K562 (cell line): Measurements from ENCODE around the gene IMPA2. TPM values are rescaled to one million over a fixed set of nuclear protein-coding genes. Genes with fewer than 3 reads are reported as not detected.

Experiments
- ATF3 ChIP-seq, 2 experiments: fragments of 450-650 bp in 1 of 2; sonication (generic) in 1 of 2; formaldehyde crosslinking in 1 of 2; IDR thresholded peaks in 1 of 2; conservative IDR thresholded peaks in 1 of 2; 2 replicates each; pipeline versions ENCODE4 v1.6.1 to v1.8.1; 2016 to 2023; ENCODE audit warnings: mild to moderate bottlenecking in 2 of 2, moderate library complexity in 2 of 2, inconsistent platforms in 1 of 2, missing genetic modification reagents in 1 of 2
- CTBP1 ChIP-seq: fragments of 450-650 bp; IDR thresholded peaks from 2 replicates; pipeline ENCODE4 v1.6.1; 2016; ENCODE audit warnings: borderline replicate concordance
- CXXC5 ChIP-seq: fragments of 250-450 bp; sonication (Bioruptor Pico); IDR thresholded peaks from 2 replicates; pipeline ENCODE4 v1.8.0; 2022; ENCODE audit warnings: inconsistent platforms, mild to moderate bottlenecking, moderate library complexity
- ESRRA ChIP-seq: fragments of 450-650 bp; IDR thresholded peaks from 2 replicates; pipeline ENCODE4 v1.6.1; 2014; ENCODE audit warnings: low read depth, mild to moderate bottlenecking, moderate library complexity, borderline replicate concordance
- HNRNPL ChIP-seq: fragments of 200-400 bp; formaldehyde crosslinking; IDR thresholded peaks from 2 replicates; pipeline ENCODE4 v1.6.1; 2017; ENCODE audit warnings: low read depth, mild to moderate bottlenecking, low read length
- KDM2B ChIP-seq: fragments of 250-450 bp; sonication (Bioruptor Pico); IDR thresholded peaks from 2 replicates; pipeline ENCODE4 v1.8.0; 2021; ENCODE audit warnings: mild to moderate bottlenecking, moderate library complexity
- KDM5B ChIP-seq: fragments of 200-600 bp; sonication (generic); IDR thresholded peaks from 2 replicates; pipeline ENCODE4 v1.6.1; 2012; ENCODE audit warnings: low read depth, mild to moderate bottlenecking, moderate library complexity, low read length, control low read depth, inconsistent platforms; ENCODE audit not compliant: insufficient replicate concordance
- KLF1 ChIP-seq: fragments of 450-650 bp; IDR thresholded peaks from 2 replicates; pipeline ENCODE4 v1.6.1; 2016; ENCODE audit warnings: missing genetic modification characterization, missing compliant biosample characterization
- KLF13 ChIP-seq: fragments of 450-650 bp; IDR thresholded peaks from 2 replicates; pipeline ENCODE4 v1.6.1; 2016; ENCODE audit warnings: missing genetic modification characterization, low read depth, mild to moderate bottlenecking, missing compliant biosample characterization, moderate library complexity, borderline replicate concordance
- L3MBTL2 ChIP-seq: fragments of 450-650 bp; IDR thresholded peaks from 2 replicates; pipeline ENCODE4 v1.6.1; 2016; ENCODE audit warnings: mild to moderate bottlenecking, moderate library complexity
- NONO ChIP-seq, 2 experiments: fragments of 200-400 bp in 1 of 2; fragments of 450-650 bp in 1 of 2; formaldehyde crosslinking in 1 of 2; IDR thresholded peaks; 2 replicates each; pipeline ENCODE4 v1.6.1; 2017; ENCODE audit warnings: low read depth in 2 of 2, mild to moderate bottlenecking in 2 of 2, moderate library complexity in 2 of 2, low read length in 1 of 2
- SMAD4 ChIP-seq: fragments of 250-450 bp; sonication (Bioruptor Pico); conservative IDR thresholded peaks from 2 replicates; pipeline ENCODE4 v1.8.0; 2021; ENCODE audit warnings: inconsistent platforms, mild to moderate bottlenecking, moderate library complexity
- SNIP1 ChIP-seq: fragments of 450-650 bp; IDR thresholded peaks from 2 replicates; pipeline ENCODE4 v1.7.1; 2017; ENCODE audit warnings: low read depth, mild to moderate bottlenecking
- UBTF ChIP-seq, 2 experiments: IDR thresholded peaks; 2 replicates each; pipeline ENCODE4 v1.6.1; 2012; ENCODE audit warnings: improper control_type of control experiment in 2 of 2, low read depth in 2 of 2, low read length in 2 of 2, borderline replicate concordance in 1 of 2
- ZBTB1 ChIP-seq: sonication (generic); formaldehyde crosslinking; IDR thresholded peaks from 2 replicates; pipeline ENCODE4 v1.8.1; 2023; ENCODE audit warnings: missing genetic modification reagents, low read depth, mild to moderate bottlenecking, borderline replicate concordance
- ZNF408 ChIP-seq: fragments of 250-450 bp; sonication (Bioruptor Pico); IDR thresholded peaks from 2 replicates; pipeline ENCODE4 v1.4.0; 2020; ENCODE audit warnings: low read depth, mild to moderate bottlenecking, moderate library complexity
- polyA plus RNA-seq, 8 experiments: library from polyadenylated mRNA; depleted of rRNA in 4 of 8; stranded (reverse) in 5 of 8; unstranded in 3 of 8; fragments of >200 nt; fragmentation: Nextera tagmentation in 2 of 8; fragmentation: Illumina TruSeq in 1 of 8; extraction: Ambion mirVana in 2 of 8; extraction: Trizol in 1 of 8; gene quantifications; 2 replicates each; pipeline versions ENCODE4 v1.2.1 to v1.2.3, GENCODE V29; 2011 to 2014; ENCODE audit warnings: inconsistent platforms in 1 of 8, missing spikeins in 1 of 8
- total RNA-seq, 7 experiments: library from RNA; depleted of rRNA in 6 of 7; stranded (reverse); fragments of >200 nt in 6 of 7; fragmentation: Illumina TruSeq in 2 of 7; extraction: Trizol in 2 of 7; gene quantifications; 2 replicates each; pipeline versions ENCODE4 v1.2.1 to v1.2.3, GENCODE V29; 2011 to 2021; ENCODE audit warnings: low replicate concordance in 1 of 7
- TF ChIP-seq, protein P1 (sequence below): sonication (generic); formaldehyde crosslinking; IDR thresholded peaks from 2 replicates; pipeline ENCODE4 v1.8.0; 2023; ENCODE audit warnings: missing genetic modification reagents, mild to moderate bottlenecking, borderline replicate concordance

The IMPA2 gene
- total and polyA plus RNA-seq, 9 of the 15 experiments (the other 6 are each of a cell fraction or from before 2014, with no cell fraction given) = 0.62 to 11.3 (median 5.7) TPM

GRCh38 chr18:11981543-11982366 is 448 bp downstream of the IMPA2 start (continued):
- TF ChIP-seq ZBTB1 (no peak), KDM2B (CRISPR knock-in tag) (0 out of 2 replicates have a peak, but pooled peaks have one; percentile 45), CTBP1 (peak; percentile 43), KDM5B (peak; percentile 50), HNRNPL (0 out of 2 replicates have a peak, but pooled peaks have one; percentile 46), KLF13 (tag) (0 out of 2 replicates have a peak, but pooled peaks have one; percentile 35), SNIP1 (no peak), UBTF (IDR thresholded peaks at IDR 0.05; ENCODE audit: borderline replicate concordance in 1 of 2, low read depth in 2 of 2, low read length in 2 of 2) (peak; percentile 36 to 55; a peak in 1 of 4 replicates), ZNF408 (CRISPR knock-in tag) (no peak), CXXC5 (peak; percentile 2), KLF1 (tag) (0 out of 2 replicates have a peak, but pooled peaks have one; percentile 58), ATF3 (IDR thresholded peaks at IDR 0.05) (no peak), ATF3 (CRISPR knock-in tag; conservative IDR thresholded peaks at IDR 0.05) (no peak), SMAD4 (peak; percentile 10), ESRRA (0 out of 2 replicates have a peak, but pooled peaks have one; percentile 13), L3MBTL2 (peak; percentile 74), NONO (IDR thresholded peaks at IDR 0.05; ENCODE audit: low read depth in 2 of 2, low read length in 1 of 2) (peak in 1 of 2 experiments; percentile 47; a peak in 1 of 4 replicates)
- TF ChIP-seq, protein P1, sequence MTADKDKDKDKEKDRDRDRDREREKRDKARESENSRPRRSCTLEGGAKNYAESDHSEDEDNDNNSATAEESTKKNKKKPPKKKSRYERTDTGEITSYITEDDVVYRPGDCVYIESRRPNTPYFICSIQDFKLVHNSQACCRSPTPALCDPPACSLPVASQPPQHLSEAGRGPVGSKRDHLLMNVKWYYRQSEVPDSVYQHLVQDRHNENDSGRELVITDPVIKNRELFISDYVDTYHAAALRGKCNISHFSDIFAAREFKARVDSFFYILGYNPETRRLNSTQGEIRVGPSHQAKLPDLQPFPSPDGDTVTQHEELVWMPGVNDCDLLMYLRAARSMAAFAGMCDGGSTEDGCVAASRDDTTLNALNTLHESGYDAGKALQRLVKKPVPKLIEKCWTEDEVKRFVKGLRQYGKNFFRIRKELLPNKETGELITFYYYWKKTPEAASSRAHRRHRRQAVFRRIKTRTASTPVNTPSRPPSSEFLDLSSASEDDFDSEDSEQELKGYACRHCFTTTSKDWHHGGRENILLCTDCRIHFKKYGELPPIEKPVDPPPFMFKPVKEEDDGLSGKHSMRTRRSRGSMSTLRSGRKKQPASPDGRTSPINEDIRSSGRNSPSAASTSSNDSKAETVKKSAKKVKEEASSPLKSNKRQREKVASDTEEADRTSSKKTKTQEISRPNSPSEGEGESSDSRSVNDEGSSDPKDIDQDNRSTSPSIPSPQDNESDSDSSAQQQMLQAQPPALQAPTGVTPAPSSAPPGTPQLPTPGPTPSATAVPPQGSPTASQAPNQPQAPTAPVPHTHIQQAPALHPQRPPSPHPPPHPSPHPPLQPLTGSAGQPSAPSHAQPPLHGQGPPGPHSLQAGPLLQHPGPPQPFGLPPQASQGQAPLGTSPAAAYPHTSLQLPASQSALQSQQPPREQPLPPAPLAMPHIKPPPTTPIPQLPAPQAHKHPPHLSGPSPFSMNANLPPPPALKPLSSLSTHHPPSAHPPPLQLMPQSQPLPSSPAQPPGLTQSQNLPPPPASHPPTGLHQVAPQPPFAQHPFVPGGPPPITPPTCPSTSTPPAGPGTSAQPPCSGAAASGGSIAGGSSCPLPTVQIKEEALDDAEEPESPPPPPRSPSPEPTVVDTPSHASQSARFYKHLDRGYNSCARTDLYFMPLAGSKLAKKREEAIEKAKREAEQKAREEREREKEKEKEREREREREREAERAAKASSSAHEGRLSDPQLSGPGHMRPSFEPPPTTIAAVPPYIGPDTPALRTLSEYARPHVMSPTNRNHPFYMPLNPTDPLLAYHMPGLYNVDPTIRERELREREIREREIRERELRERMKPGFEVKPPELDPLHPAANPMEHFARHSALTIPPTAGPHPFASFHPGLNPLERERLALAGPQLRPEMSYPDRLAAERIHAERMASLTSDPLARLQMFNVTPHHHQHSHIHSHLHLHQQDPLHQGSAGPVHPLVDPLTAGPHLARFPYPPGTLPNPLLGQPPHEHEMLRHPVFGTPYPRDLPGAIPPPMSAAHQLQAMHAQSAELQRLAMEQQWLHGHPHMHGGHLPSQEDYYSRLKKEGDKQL (CRISPR knock-in tag) = 0 out of 2 replicates have a peak, but pooled peaks have one; percentile 37
